Gastrocnemius medialis (tissue), 4 donors: ENCODE data around the gene AK2. TPM values are rescaled to one million over a fixed set of nuclear protein-coding genes. Genes with fewer than 3 reads are reported as not detected.

Experiments
- ATAC-seq, 2 donors: fragments of 150-250 bp; one replicate each; pipeline ENCODE4 v1.9.1; 2016
- DNase-seq, 2 donors: peaks; one replicate each; pipeline ENCODE4 v3.0.0-alpha.2; 2019
- H3K27ac ChIP-seq, 4 donors: fragments of 200-600 bp; sonication (generic); 1 replicate in 1 of 4; 2 replicates in 3 of 4; pipeline ENCODE4 v1.5.1; 2016 to 2018; ENCODE audit warnings: mild to moderate bottlenecking in 2 of 4, moderate library complexity in 1 of 4
- H3K27me3 ChIP-seq, 3 donors: fragments of 200-600 bp; sonication (generic) in 2 of 3; 1 replicate in 1 of 3; 2 replicates in 2 of 3; pipeline versions ENCODE4 v1.5.1 to v1.6.0; 2016 to 2019; ENCODE audit warnings: mild to moderate bottlenecking in 1 of 3, moderate library complexity in 1 of 3
- H3K36me3 ChIP-seq, 2 donors: fragments of 200-600 bp; sonication (generic) in 1 of 2; one replicate each; pipeline ENCODE4 v1.5.1; 2017 to 2018
- H3K4me1 ChIP-seq, 2 donors: fragments of 200-600 bp; sonication (generic) in 1 of 2; one replicate each; pipeline ENCODE4 v1.5.1; 2016 to 2017; ENCODE audit warnings: mild to moderate bottlenecking in 2 of 2
- H3K4me3 ChIP-seq, 4 donors: fragments of 200-600 bp; sonication (generic) in 3 of 4; 1 replicate in 1 of 4; 2 replicates in 3 of 4; pipeline ENCODE4 v1.5.1; 2016 to 2019; ENCODE audit warnings: mild to moderate bottlenecking in 2 of 4
- H3K9me3 ChIP-seq, 3 donors: fragments of 200-600 bp; sonication (generic) in 2 of 3; 1 replicate in 1 of 3; 2 replicates in 2 of 3; pipeline ENCODE4 v1.5.1; 2016 to 2019
- CTCF ChIP-seq, 5 experiments: fragments of 450-650 bp in 3 of 5; fragments of 200-600 bp in 2 of 5; sonication (generic) in 2 of 5; IDR thresholded peaks in 4 of 5; conservative IDR thresholded peaks in 1 of 5; 1 replicate in 4 of 5; 2 replicates in 1 of 5; pipeline ENCODE4 v1.5.1; 2016 to 2019; ENCODE audit warnings: antibody characterized with exemption in 5 of 5, mild to moderate bottlenecking in 3 of 5, moderate library complexity in 3 of 5
- POLR2A ChIP-seq, 2 donors: fragments of 450-650 bp; IDR thresholded peaks; one replicate each; pipeline ENCODE4 v1.6.1; 2017; ENCODE audit warnings: antibody characterized with exemption in 2 of 2, mild to moderate bottlenecking in 2 of 2, moderate library complexity in 2 of 2
- in situ Hi-C, 4 donors: fragments of 200-750 bp; cut with MboI; loops; one replicate each; pipeline versions ENCODE4 v1.15.0 to v1.8.0; 2017; ENCODE audit warnings: low sequenced_read_pairs in 4 of 4
- intact Hi-C: fragments of 100-400 bp; cut with DNase I; formaldehyde crosslinking; loops from one replicate; pipeline ENCODE4 v1.15.1; 2023; ENCODE audit warnings: low total_unique reads
- total RNA-seq, 4 donors: library from RNA; depleted of rRNA; stranded (reverse); fragments of >200 nt; gene quantifications; one replicate each; pipeline versions ENCODE4 v1.1.0 to v1.2.3, GENCODE V29; 2016

AK2 gene
- total RNA-seq = 100 to 1,000 TPM; 125 to 261 (median 152) TPM

DNA sequence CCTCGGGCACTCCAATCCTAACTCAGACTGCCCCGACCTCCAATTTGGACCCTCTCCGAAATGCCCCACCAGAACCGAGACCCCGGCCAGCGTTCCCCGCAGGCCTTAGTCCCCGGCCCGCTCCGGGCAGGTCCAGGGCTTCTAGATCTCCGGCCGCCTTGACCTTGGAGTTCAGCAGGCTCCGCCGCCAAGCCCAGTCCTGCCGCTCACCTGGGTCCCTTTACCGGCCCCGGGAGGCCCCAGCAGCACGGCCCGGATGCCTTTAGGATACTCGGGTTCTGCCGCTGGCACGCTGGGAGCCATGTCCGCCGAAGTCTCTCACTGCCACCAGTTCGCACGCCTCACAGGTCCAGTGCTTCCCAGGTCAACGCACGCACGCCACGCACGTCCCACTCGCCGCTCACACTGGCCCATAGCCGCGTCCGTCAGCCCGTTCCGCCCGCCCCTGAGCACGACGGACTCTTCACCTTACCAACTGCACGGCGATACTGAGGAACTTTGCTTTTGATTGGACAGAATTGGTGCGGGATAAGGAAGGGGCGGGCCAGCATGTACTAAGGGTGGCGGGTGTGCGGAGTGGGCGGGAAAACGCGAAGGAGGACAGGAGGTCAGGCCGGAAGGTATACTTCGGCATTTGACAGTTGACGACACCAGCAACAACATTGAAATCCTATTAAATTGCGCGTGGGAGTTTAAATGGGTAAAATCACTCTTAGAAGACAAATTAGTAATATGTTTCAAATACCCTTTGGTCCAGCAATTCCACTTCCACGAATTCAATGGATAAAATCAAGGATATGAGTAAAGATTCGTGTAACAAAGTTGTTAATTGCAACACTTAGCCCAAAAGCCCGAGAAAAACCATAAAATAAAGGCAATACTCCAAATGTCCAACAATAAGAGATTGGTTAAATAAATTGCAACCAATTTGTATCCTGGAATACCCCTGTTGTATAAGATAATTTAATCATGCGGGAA lies at the start of gene AK2:
AK2 (minus strand) TSS at position 358 of the 978 bp plus-strand sequence; CDS start at position 303, 55 bp downstream.
- peak within 1 kb of the TSS; percentile 95 to 99 (median 98) for H3K27ac ChIP-seq
- in situ Hi-C loops (no loop called here), intact Hi-C loops (loop anchor here (1.0 to 5.0 kb wide), 3 partner anchors 18 to 300 kb away; partner anchors contain the start of gene RNF19B)
- DNase-seq (peak; percentile 98), ATAC-seq (peak; percentile 93)
- H3K36me3 ChIP-seq = no peaks in the 10 kb centered on the region
- peaks cover 42 to 46% of the 10 kb centered on the region in 2 donors for H3K4me1 ChIP-seq
- no peaks in the 10 kb centered on the region for H3K9me3 ChIP-seq
- no peaks in the 10 kb centered on the region for H3K27me3 ChIP-seq
- peak; percentile 92 to 96 for TF ChIP-seq POLR2A (IDR thresholded peaks at IDR 0.05)
- TF ChIP-seq CTCF (IDR thresholded peaks at IDR 0.05 in 4 of 5, conservative IDR thresholded peaks at IDR 0.05 in 1 of 5) = no peak
- H3K4me3 ChIP-seq = peak within 1 kb of the TSS; percentile 78 to 99 (median 94)

DNA sequence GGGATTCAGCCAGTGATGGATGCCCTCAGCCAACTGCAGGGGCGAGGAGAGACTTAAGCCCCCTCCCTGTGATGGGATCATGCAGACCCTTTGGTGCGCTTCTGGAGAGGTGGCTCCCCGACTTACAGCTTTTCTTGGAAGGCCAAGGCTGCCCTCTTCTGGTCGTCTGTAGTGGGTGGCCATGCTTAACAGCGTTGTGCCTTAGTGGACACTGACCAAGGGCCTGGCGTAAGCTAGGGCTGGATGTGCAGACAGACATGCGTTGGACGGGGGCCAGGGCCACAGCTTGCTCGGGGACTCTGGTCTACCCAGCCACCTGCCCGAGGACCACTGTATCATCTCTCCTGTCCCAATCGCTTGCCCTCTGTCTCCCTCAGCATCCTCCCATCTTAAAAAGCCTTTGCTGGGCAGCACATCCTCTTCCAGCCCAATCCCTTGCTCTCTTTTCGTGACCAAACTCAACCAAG lies 49.7 kb upstream of the AK2 start:
- in situ Hi-C loops = loop anchor here in 1 of 4 donors (10.0 kb wide), 1 partner anchor 152 kb away; no protein-coding TSS in a partner anchor
- intact Hi-C loops = loop anchor here (1.0 to 10.0 kb wide), 4 partner anchors 153 to 382 kb away; partner anchors contain the start of genes S100PBP, SYNC and YARS1
- TF ChIP-seq CTCF (IDR thresholded peaks at IDR 0.05 in 4 of 5, conservative IDR thresholded peaks at IDR 0.05 in 1 of 5) (peak; percentile 50 to 83 (median 81)), POLR2A (IDR thresholded peaks at IDR 0.05) (no peak)
- H3K27me3 ChIP-seq = no peaks in the 10 kb centered on the region
- DNase-seq (peak; percentile 56 to 77), ATAC-seq (peak; percentile 59 to 60)
- peaks cover 11 to 19% of the 10 kb centered on the region in 2 donors for H3K4me1 ChIP-seq
- no peak overlapping the region for H3K4me3 ChIP-seq
- no peaks in the 10 kb centered on the region for H3K9me3 ChIP-seq
- no peak overlapping the region for H3K27ac ChIP-seq
- no peaks in the 10 kb centered on the region for H3K36me3 ChIP-seq

DNA sequence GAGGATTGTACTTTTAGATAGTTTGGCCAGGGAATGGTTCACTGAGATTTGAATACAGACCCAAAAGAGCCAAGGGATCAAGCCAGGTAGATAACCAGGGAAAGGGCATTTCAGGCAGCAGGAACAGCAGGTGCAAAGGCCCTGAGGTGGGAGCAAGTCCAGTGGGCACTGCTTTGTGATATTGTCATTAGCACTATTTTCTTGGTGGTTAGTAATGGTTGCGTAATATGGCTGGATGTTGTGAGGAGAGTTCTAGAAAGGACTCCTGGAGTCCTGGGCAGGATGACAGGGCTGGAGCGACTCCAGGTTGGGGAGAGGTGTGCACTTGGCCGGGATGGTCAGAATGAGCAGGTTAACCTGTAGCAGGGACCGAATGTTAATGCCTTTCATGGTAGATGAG lies 48.6 kb upstream of the AK2 start:
- Histone ChIP-seq H3K27ac (no peak overlapping the region), H3K27me3 (no peaks in the 10 kb centered on the region), H3K9me3 (no peaks in the 10 kb centered on the region), H3K36me3 (no peaks in the 10 kb centered on the region), H3K4me1 (peaks cover 16 to 21% of the 10 kb centered on the region in 2 donors), H3K4me3 (no peak overlapping the region)
- intact Hi-C loops (loop anchor here (5.0 to 10.0 kb wide), 2 partner anchors 268 to 381 kb away; partner anchors contain the start of genes S100PBP, SYNC and YARS1), in situ Hi-C loops (loop anchor here in 1 of 4 donors (10.0 kb wide), 1 partner anchor 151 kb away; no protein-coding TSS in a partner anchor)
- TF ChIP-seq CTCF (IDR thresholded peaks at IDR 0.05 in 4 of 5, conservative IDR thresholded peaks at IDR 0.05 in 1 of 5) = no peak
- TF ChIP-seq POLR2A (IDR thresholded peaks at IDR 0.05) = no peak
- ATAC-seq (no peak), DNase-seq (no peak)

- H3K27ac ChIP-seq = no peak overlapping the region
- no peaks in the 10 kb centered on the region for H3K27me3 ChIP-seq
- TF ChIP-seq POLR2A (IDR thresholded peaks at IDR 0.05) (no peak), CTCF (IDR thresholded peaks at IDR 0.05 in 4 of 5, conservative IDR thresholded peaks at IDR 0.05 in 1 of 5) (no peak)
- DNase-seq (no peak), ATAC-seq (no peak)
- no peak overlapping the region for H3K4me3 ChIP-seq
- peaks cover 13 to 18% of the 10 kb centered on the region in 2 donors for H3K4me1 ChIP-seq
- in situ Hi-C loops (loop anchor here in 2 of 4 donors (5.0 to 10.0 kb wide), 2 partner anchors 145 to 148 kb away; no protein-coding TSS in a partner anchor), intact Hi-C loops (loop anchor here (10.0 kb wide), 1 partner anchor 378 kb away; the partner anchor contains the start of gene SYNC)
- no peaks in the 10 kb centered on the region for H3K9me3 ChIP-seq
- no peaks in the 10 kb centered on the region for H3K36me3 ChIP-seq
Observed at GRCh38 chr1:33082575-33083108, 46.0 kb upstream of the AK2 start.
